Naive B cell (primary cell): ENCODE measurements around the gene GARIN5A. TPM values are rescaled to one million over a fixed set of nuclear protein-coding genes. Genes with fewer than 3 reads are reported as not detected.

ENCODE experiments used
- ATAC-seq, 2 donors: fragments of 150-1000 bp; cut with Tn5 transposase; 2 replicates each; pipeline ENCODE4 v1.10.0; 2021; ENCODE audit warnings: low read depth in 2 of 2, mild to moderate bottlenecking in 2 of 2, moderate library complexity in 2 of 2
- DNase-seq: peaks from one replicate; pipeline ENCODE4 v3.0.0; 2022
- H3K27ac Mint-ChIP-seq, 6 donors: one replicate each; pipeline ENCODE4 v1.8.0; 2020 to 2022; ENCODE audit warnings: mild to moderate bottlenecking in 6 of 6, mixed read lengths in 6 of 6, moderate library complexity in 5 of 6, inconsistent platforms in 2 of 6
- H3K27me3 Mint-ChIP-seq, 3 donors: one replicate each; pipeline ENCODE4 v1.8.0; 2021 to 2022; ENCODE audit warnings: mixed read lengths in 3 of 3, mild to moderate bottlenecking in 1 of 3
- H3K36me3 Mint-ChIP-seq, 2 donors: one replicate each; pipeline ENCODE4 v1.8.0; 2020 to 2022; ENCODE audit warnings: mixed read lengths in 2 of 2, inconsistent platforms in 1 of 2, mild to moderate bottlenecking in 1 of 2
- H3K4me1 Mint-ChIP-seq, 3 donors: one replicate each; pipeline ENCODE4 v1.8.0; 2020 to 2022; ENCODE audit warnings: mixed read lengths in 3 of 3, inconsistent platforms in 1 of 3, mild to moderate bottlenecking in 1 of 3, moderate library complexity in 1 of 3
- H3K4me3 Mint-ChIP-seq, 8 donors: one replicate each; pipeline ENCODE4 v1.8.0; 2020 to 2022; ENCODE audit warnings: mild to moderate bottlenecking in 8 of 8, mixed read lengths in 8 of 8, moderate library complexity in 8 of 8, inconsistent platforms in 2 of 8
- H3K9me3 Mint-ChIP-seq, 7 donors: one replicate each; pipeline ENCODE4 v1.8.0; 2020 to 2022; ENCODE audit warnings: mixed read lengths in 7 of 7, mild to moderate bottlenecking in 5 of 7, inconsistent platforms in 2 of 7, moderate library complexity in 1 of 7
- polyA plus RNA-seq, 6 donors: library from polyadenylated mRNA; unstranded; fragments of 300-500 nt; fragmentation: Illumina TruSeq; gene quantifications; one replicate each; pipeline ENCODE4 v1.2.3, GENCODE V29; 2021; ENCODE audit warnings: low read depth in 6 of 6

GARIN5A gene
- polyA plus RNA-seq, 6 donors from 2014 or later, result 0.38 to 2.2 (median 0.50) TPM; not detected in 1

- DNase-seq, result peak; percentile 66
- peak; percentile 46 to 53 for ATAC-seq
- Mint-ChIP-seq H3K27me3 (no peaks in the 10 kb centered on the region), H3K4me3 (peak overlapping the region; percentile 42 to 90 (median 62)), H3K9me3 (peaks cover 0 to 3% (median 0%) of the 10 kb centered on the region in 7 donors), H3K27ac (peak overlapping the region; percentile 90 to 99 (median 97)), H3K36me3 (peaks cover 0 to 8% of the 10 kb centered on the region in 2 donors), H3K4me1 (peaks cover 18 to 33% (median 21%) of the 10 kb centered on the region in 3 donors)
Observed at GRCh38 chr19:50461066-50461875, 15.4 kb downstream of the GARIN5A start.

- peak overlapping the region; percentile 91 to 99 (median 98) for H3K27ac Mint-ChIP-seq
- peaks cover 0 to 3% (median 0%) of the 10 kb centered on the region in 7 donors for H3K9me3 Mint-ChIP-seq
- DNase-seq, result peak; percentile 79
Observed at GRCh38 chr19:50460161-50460765, 16.4 kb downstream of the GARIN5A start.

DNA sequence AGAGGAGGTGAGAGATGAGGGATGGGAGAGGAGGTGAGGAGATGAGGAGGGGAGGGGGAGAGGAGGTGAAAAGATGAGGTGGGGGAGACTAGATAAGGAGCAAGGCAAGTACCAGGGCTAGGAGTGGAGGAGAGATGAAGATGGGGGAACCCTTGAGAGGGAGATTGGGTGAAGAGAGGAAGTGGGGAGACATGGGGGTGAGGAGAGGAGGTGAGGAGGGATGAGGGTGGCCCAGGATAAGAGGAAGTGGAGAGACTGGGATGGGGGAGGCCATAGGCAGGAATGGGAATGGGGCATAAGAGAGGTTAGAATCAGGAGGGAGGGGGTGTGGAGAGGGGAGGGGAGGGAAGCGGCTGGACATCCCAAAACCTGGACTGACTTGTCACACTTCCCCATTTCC lies 17.0 kb downstream of the GARIN5A start:
- H3K4me3 Mint-ChIP-seq, result peak overlapping the region; percentile 47 to 88 (median 71)
- peaks cover 0 to 3% (median 0%) of the 10 kb centered on the region in 7 donors for H3K9me3 Mint-ChIP-seq

More at GRCh38 chr19:50460161-50460765, 16.4 kb downstream of the GARIN5A start:
- Mint-ChIP-seq H3K27me3 (no peaks in the 10 kb centered on the region), H3K4me1 (peaks cover 21 to 38% (median 25%) of the 10 kb centered on the region in 3 donors), H3K36me3 (peaks cover 0 to 17% of the 10 kb centered on the region in 2 donors), H3K4me3 (peak overlapping the region; percentile 50 to 90 (median 75))
- peak; percentile 79 to 80 for ATAC-seq

DNA sequence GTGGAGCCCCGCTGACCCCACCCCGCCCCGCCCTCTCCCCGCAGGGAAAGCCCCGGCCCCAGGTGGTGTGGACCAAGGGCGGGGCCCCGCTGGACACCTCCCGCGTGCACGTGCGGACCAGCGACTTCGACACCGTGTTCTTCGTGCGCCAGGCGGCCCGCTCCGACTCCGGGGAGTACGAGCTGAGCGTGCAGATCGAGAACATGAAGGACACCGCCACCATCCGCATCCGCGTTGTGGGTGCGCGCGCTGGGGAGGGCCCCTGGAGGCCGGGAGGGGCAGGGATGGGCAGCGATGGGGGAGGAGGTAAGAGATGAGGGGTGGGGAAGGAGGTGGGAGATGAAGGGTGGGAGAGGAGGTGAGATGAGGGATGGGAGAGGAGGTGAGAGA lies 17.6 kb downstream of the GARIN5A start:
- peak overlapping the region in 1 of 6 donors; percentile 91 for H3K27ac Mint-ChIP-seq
- H3K4me3 Mint-ChIP-seq, result no peak overlapping the region
- no peaks in the 10 kb centered on the region for H3K27me3 Mint-ChIP-seq
- peaks cover 0 to 17% of the 10 kb centered on the region in 2 donors for H3K36me3 Mint-ChIP-seq
- peaks cover 21 to 38% (median 25%) of the 10 kb centered on the region in 3 donors for H3K4me1 Mint-ChIP-seq
- no peak for DNase-seq
- H3K9me3 Mint-ChIP-seq, result peaks cover 0 to 3% (median 0%) of the 10 kb centered on the region in 7 donors
- ATAC-seq, result no peak

More for the DNA sequence above, 17.0 kb downstream of the GARIN5A start:
- Mint-ChIP-seq H3K36me3 (peaks cover 0 to 17% of the 10 kb centered on the region in 2 donors), H3K27ac (peak overlapping the region; percentile 91 to 99 (median 98)), H3K4me1 (peaks cover 21 to 38% (median 25%) of the 10 kb centered on the region in 3 donors), H3K27me3 (no peaks in the 10 kb centered on the region)
- DNase-seq, result no peak
- no peak for ATAC-seq

GRCh38 chr19:50458396-50459066 lies 18.1 kb downstream of the GARIN5A start:
- Mint-ChIP-seq H3K9me3 (peaks cover 0 to 3% (median 0%) of the 10 kb centered on the region in 7 donors), H3K27me3 (no peaks in the 10 kb centered on the region), H3K4me3 (peak overlapping the region in 5 of 8 donors; percentile 29 to 75 (median 47)), H3K4me1 (peaks cover 21 to 38% (median 25%) of the 10 kb centered on the region in 3 donors), H3K36me3 (peaks cover 0 to 17% of the 10 kb centered on the region in 2 donors), H3K27ac (peak overlapping the region in 4 of 6 donors; percentile 67 to 91 (median 84))
- ATAC-seq (no peak), DNase-seq (no peak)

- ATAC-seq (no peak), DNase-seq (no peak)
- Mint-ChIP-seq H3K4me3 (peak overlapping the region in 1 of 8 donors; percentile 1), H3K4me1 (peaks cover 21 to 38% (median 25%) of the 10 kb centered on the region in 3 donors), H3K36me3 (peaks cover 0 to 17% of the 10 kb centered on the region in 2 donors), H3K27me3 (no peaks in the 10 kb centered on the region), H3K27ac (peak overlapping the region in 1 of 6 donors; percentile 12), H3K9me3 (peaks cover 0 to 3% (median 0%) of the 10 kb centered on the region in 7 donors)
Observed at GRCh38 chr19:50457300-50457699, 19.3 kb downstream of the GARIN5A start.

- peaks cover 0 to 17% of the 10 kb centered on the region in 2 donors for H3K36me3 Mint-ChIP-seq
- no peak overlapping the region for H3K4me3 Mint-ChIP-seq
Observed at GRCh38 chr19:50455992-50456391, 20.7 kb downstream of the GARIN5A start.

DNA sequence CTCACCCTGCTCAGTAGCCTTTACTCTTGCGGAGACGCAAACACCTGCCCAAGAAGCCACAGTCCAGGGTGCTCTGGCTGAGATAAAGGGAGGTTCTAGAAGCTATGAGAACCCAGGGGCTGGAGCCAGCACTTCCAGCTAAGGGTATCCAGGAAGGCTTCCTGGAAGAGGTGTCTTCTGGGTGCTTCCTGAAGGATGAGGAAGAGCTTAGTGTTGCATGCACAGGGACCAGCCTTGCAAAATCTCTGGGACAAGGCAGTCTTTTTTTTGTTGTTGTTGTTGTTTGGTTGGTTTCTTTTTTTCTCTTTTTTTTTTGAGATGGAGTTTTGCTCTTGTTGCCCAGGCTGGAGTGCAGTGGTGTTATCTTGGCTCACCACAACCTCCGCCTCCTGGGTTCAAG lies 23.4 kb downstream of the GARIN5A start:
- no peaks in the 10 kb centered on the region for H3K27me3 Mint-ChIP-seq

More at GRCh38 chr19:50455992-50456391, 20.7 kb downstream of the GARIN5A start:
- H3K9me3 Mint-ChIP-seq, result peaks cover 0 to 3% (median 0%) of the 10 kb centered on the region in 7 donors
- ATAC-seq (no peak), DNase-seq (no peak)
- H3K27ac Mint-ChIP-seq, result peak overlapping the region in 3 of 6 donors; percentile 78 to 90 (median 84)
- peaks cover 15 to 31% (median 20%) of the 10 kb centered on the region in 3 donors for H3K4me1 Mint-ChIP-seq
- H3K27me3 Mint-ChIP-seq, result no peaks in the 10 kb centered on the region

DNA sequence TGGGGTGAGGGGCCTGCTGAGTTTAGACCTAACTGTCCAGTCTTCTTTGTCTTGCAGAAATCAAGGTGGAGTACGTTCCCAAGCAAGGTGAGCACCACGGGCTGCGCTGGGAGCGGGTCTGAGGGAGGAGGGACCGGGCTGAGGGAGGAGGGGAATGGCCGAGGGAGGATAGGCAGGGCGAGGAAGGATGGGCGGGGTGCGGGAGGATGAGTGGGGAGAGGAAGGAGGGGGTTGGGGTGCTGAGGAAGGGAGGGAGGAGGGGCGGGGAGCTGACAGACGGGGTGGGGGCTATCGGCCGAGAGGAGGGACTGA lies 25.5 kb downstream of the GARIN5A start:
- ATAC-seq (no peak), DNase-seq (no peak)
- no peaks in the 10 kb centered on the region for H3K27me3 Mint-ChIP-seq
- no peaks in the 10 kb centered on the region for H3K9me3 Mint-ChIP-seq
- H3K4me3 Mint-ChIP-seq, result peak overlapping the region in 1 of 8 donors; percentile 85
- H3K27ac Mint-ChIP-seq, result peak overlapping the region in 3 of 6 donors; percentile 57 to 89 (median 82)
- H3K4me1 Mint-ChIP-seq, result peaks cover 0 to 13% (median 7%) of the 10 kb centered on the region in 3 donors
- peaks cover 0 to 15% of the 10 kb centered on the region in 2 donors for H3K36me3 Mint-ChIP-seq

More for the DNA sequence above, 23.4 kb downstream of the GARIN5A start:
- DNase-seq, result no peak
- H3K4me1 Mint-ChIP-seq, result peaks cover 0 to 17% (median 7%) of the 10 kb centered on the region in 3 donors
- peaks cover 0 to 18% of the 10 kb centered on the region in 2 donors for H3K36me3 Mint-ChIP-seq
- no peak overlapping the region for H3K4me3 Mint-ChIP-seq
- no peak for ATAC-seq
- peaks cover 0 to 3% (median 0%) of the 10 kb centered on the region in 7 donors for H3K9me3 Mint-ChIP-seq
- H3K27ac Mint-ChIP-seq, result peak overlapping the region in 3 of 6 donors; percentile 7 to 71 (median 21)

GRCh38 chr19:50450369-50451222 lies 26.1 kb downstream of the GARIN5A start:
- peaks cover 0 to 7% (median under 1%) of the 10 kb centered on the region in 3 donors for H3K4me1 Mint-ChIP-seq
- H3K27ac Mint-ChIP-seq, result peak overlapping the region in 3 of 6 donors; percentile 57 to 89 (median 82)
- H3K27me3 Mint-ChIP-seq, result no peaks in the 10 kb centered on the region
- no peaks in the 10 kb centered on the region for H3K9me3 Mint-ChIP-seq
- peak; percentile 17 for DNase-seq
- ATAC-seq, result no peak
- peak overlapping the region in 2 of 8 donors; percentile 41 to 85 for H3K4me3 Mint-ChIP-seq
- H3K36me3 Mint-ChIP-seq, result peaks cover 0 to 9% of the 10 kb centered on the region in 2 donors

DNA sequence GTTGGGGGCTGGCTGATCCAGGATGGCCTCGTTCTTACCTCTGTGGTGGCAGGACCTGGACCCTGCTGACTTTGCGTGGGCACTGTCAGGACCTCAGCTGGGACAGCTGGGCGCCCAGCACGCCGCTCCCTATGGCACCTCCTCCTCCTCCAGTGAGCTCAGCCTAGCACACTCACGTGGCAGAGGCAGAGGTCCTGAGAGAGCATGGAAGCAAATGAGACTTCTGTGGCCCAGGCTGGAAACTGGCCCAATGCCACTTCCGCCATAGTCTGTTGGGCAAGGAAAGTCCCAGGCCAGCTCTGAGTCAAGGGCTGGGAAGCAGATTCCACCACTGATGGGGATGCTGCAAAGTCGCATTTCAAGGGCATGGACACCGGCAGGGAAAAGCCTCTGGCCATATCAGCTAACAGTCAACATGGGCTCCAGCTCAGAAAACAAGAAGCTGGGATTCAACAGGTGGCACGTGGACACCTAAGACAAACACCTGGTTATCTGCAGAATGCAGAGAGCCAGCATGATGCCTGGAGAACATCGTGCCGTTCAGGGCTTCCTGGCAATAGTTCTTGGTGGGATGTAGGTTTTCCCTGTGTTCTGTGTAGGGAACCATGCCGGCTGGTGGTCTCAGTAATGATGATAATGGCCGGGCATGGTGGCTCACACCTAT lies 27.3 kb downstream of the GARIN5A start:
- H3K27ac Mint-ChIP-seq, result peak overlapping the region in 1 of 6 donors; percentile 32
- peaks cover 0 to 10% of the 10 kb centered on the region in 2 donors for H3K36me3 Mint-ChIP-seq
- peaks cover 0 to 7% (median 3%) of the 10 kb centered on the region in 3 donors for H3K4me1 Mint-ChIP-seq
- H3K27me3 Mint-ChIP-seq, result no peaks in the 10 kb centered on the region
- ATAC-seq, result no peak
- DNase-seq, result no peak
- H3K9me3 Mint-ChIP-seq, result peaks cover 0 to 1% (median 0%) of the 10 kb centered on the region in 7 donors
- H3K4me3 Mint-ChIP-seq, result no peak overlapping the region

DNA sequence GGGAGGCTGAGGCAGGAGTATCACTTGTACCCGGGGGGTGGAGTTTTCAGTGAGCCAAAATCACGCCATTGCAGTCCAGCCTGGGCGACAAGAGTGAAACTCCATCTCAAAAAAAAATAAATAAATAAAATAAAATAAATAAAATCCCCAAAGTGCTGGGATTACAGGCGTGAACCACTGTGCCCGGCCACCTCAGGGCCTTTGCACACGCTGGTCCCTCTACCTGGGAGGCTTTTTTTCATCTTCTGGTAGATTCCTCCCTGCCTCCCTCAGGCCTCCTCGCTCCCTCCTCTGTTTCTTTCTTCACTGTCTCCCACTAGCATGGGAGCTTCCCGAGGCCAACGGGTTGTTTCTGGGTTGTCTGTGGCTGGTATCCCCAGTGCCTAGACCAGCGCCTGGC lies 28.9 kb downstream of the GARIN5A start:
- no peaks in the 10 kb centered on the region for H3K27me3 Mint-ChIP-seq
- DNase-seq (no peak), ATAC-seq (no peak)
- H3K9me3 Mint-ChIP-seq, result peaks cover 0 to 5% (median 0%) of the 10 kb centered on the region in 7 donors
- peaks cover 0 to 20% of the 10 kb centered on the region in 2 donors for H3K36me3 Mint-ChIP-seq
- peak overlapping the region in 2 of 6 donors; percentile 20 to 27 for H3K27ac Mint-ChIP-seq
- peaks cover 0 to 7% (median 7%) of the 10 kb centered on the region in 3 donors for H3K4me1 Mint-ChIP-seq
- H3K4me3 Mint-ChIP-seq, result no peak overlapping the region
